Measurements from ENCODE around the gene CORO1C. TPM values are rescaled to one million over a fixed set of nuclear protein-coding genes. Genes with fewer than 3 reads are reported as not detected.

Gene CORO1C
- total RNA-seq, 1 donor from 2014 or later, result 307 TPM

DNA sequence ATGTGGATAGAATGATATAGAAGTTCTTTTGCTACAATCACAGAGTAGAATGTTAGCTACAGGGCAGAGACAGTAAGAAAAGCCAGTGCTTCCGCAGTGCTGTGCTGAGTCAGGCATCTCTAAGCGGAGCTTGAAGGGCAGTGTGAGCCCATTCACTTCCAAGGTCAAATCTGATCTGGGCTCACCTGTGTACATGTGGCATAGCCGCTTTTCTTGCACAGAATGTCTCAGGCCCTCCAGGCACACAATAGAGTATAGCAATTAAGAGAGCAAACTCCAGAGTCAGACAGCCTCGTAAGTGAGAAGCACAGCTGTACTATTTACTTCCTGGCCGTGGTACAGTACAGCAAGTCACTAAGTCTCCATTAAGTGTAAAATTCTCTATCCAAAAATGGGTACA is 26.8 kb downstream of the CORO1C start:
- Histone ChIP-seq H3K36me3 (peaks cover 14% of the 10 kb centered on the region), H3K27ac (no peak overlapping the region), H3K27me3 (ENCODE audit: low read depth) (no peaks in the 10 kb centered on the region), H3K4me3 (no peak overlapping the region), H3K9me3 (no peaks in the 10 kb centered on the region), H3K4me1 (peaks cover 53% of the 10 kb centered on the region)
- no peak for ATAC-seq
- TF ChIP-seq, protein P1, sequence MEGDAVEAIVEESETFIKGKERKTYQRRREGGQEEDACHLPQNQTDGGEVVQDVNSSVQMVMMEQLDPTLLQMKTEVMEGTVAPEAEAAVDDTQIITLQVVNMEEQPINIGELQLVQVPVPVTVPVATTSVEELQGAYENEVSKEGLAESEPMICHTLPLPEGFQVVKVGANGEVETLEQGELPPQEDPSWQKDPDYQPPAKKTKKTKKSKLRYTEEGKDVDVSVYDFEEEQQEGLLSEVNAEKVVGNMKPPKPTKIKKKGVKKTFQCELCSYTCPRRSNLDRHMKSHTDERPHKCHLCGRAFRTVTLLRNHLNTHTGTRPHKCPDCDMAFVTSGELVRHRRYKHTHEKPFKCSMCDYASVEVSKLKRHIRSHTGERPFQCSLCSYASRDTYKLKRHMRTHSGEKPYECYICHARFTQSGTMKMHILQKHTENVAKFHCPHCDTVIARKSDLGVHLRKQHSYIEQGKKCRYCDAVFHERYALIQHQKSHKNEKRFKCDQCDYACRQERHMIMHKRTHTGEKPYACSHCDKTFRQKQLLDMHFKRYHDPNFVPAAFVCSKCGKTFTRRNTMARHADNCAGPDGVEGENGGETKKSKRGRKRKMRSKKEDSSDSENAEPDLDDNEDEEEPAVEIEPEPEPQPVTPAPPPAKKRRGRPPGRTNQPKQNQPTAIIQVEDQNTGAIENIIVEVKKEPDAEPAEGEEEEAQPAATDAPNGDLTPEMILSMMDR (IDR thresholded peaks at IDR 0.05), result no peak
- DNase-seq, result no peak
- intact Hi-C loops (cut with DNase I), result no loop called here

DNA sequence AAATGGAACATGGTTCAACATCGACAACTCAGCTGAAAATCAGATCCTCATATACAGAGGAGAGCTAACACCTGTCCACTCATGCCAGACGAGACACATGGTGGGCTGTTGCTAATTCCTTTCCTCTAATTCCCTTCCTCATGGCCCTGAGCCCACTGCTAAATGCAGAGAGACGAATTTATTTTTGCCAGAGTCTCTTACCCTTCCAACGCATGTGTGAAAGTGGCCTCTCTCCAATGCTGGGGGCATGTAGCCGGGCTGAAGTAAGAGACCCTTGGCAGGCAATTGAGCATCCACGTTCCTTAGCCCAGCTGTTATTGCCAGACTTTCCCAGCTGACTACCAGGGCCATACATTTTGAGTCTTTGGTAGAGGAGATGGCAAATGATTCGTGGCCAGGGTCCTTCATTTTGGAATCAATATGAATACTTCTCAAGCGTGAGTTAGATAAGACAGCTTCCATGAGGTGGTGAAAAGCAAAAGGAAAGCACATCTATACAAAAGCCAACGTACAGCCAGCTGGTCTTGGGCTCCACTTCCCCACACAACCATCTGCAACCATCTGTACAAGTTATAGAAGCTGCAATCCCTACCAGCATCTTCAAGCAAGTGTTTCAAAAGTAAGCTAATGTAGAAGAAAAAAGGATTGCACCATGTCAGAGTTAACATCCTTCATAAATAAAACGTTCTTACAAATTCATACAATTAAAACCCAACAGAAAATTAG is 28.6 kb downstream of the CORO1C start:
- TF ChIP-seq, protein P1 (IDR thresholded peaks at IDR 0.05), result no peak
- Histone ChIP-seq H3K4me3 (no peak overlapping the region), H3K27me3 (ENCODE audit: low read depth) (no peaks in the 10 kb centered on the region), H3K4me1 (peaks cover 46% of the 10 kb centered on the region), H3K36me3 (peaks cover 27% of the 10 kb centered on the region), H3K9me3 (no peaks in the 10 kb centered on the region), H3K27ac (peak overlapping the region; percentile 61)
- DNase-seq, result no peak
- no peak for ATAC-seq
- intact Hi-C loops (cut with DNase I), result no loop called here

DNA sequence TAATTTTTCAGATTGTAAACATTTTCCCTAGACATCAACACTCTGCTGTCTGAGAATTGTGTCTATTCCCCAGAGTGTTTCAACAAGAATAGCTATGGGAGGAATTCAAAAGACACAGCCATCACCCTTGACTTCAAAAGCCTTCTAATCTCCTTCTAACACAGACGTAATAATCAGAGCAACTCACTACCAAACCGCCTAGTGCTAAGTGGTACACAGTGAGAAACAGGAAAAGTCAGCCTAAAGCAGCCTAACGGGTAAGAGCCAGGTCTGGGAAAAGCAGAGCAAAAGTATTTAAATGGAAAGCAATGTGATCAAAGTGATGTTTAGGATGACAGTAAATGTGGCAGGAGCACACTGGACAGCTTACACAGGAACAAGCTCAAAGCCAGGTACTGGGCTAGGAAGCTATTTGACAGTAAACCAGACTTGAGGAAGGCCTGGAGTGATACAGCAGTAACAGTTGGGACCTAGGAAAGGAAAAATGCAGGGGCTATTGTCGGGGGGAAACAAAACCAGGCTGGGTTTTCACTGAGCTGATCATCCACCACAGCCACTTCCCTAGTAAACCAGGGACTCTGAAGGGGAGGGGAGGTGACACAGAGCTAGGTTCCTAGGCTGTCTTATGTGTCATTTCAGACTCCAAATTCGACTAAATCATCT is 29.4 kb downstream of the CORO1C start:
- intact Hi-C loops (cut with DNase I), result no loop called here
- Histone ChIP-seq H3K4me1 (peaks cover 46% of the 10 kb centered on the region), H3K27ac (peak overlapping the region; percentile 61)

DNA sequence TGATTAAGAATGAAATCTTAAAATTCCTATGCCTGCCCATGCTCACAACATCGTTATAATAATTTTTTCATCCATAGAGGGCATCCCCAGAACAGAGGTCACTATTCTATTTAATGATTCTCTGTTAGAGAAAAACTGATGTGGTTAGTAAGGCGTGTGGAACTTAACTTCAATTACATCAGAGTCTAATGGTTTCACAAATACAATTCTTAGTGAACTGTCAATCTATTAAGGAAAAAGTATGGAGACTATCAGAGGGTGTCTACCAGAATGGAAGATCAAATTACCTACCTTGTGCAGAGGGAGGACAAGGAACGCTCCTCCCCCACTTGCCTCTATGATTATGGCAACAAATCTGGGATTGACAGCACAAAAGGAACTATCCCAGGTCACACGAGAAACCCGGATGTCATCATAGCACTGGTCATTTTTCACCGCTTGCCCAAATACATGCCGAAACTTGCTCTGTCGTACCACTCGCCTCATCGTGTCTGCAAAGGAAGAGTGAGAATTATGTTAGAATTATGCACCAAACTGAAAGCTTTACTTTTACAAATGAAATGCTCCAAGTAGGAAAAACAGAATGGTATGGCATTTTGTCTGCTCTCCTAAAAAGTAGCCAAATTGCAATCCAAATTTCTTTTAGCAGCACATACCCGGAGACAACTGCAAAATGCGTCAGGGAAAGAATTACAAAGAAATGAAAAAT is 30.3 kb downstream of the CORO1C start:
- Histone ChIP-seq H3K27ac (peak overlapping the region; percentile 61), H3K9me3 (no peaks in the 10 kb centered on the region), H3K27me3 (ENCODE audit: low read depth) (no peaks in the 10 kb centered on the region), H3K4me1 (peaks cover 55% of the 10 kb centered on the region), H3K36me3 (peaks cover 27% of the 10 kb centered on the region), H3K4me3 (peak overlapping the region; percentile 1)
- TF ChIP-seq, protein P1 (IDR thresholded peaks at IDR 0.05), result no peak
- ATAC-seq, result peak; percentile 44 to 48
- DNase-seq, result no peak
- intact Hi-C loops (cut with DNase I), result no loop called here

More for the DNA sequence above, 29.4 kb downstream of the CORO1C start:
- peak; percentile 70 to 77 for ATAC-seq
- TF ChIP-seq, protein P1 (IDR thresholded peaks at IDR 0.05), result no peak
- Histone ChIP-seq H3K36me3 (peaks cover 27% of the 10 kb centered on the region), H3K9me3 (no peaks in the 10 kb centered on the region), H3K27me3 (ENCODE audit: low read depth) (no peaks in the 10 kb centered on the region), H3K4me3 (no peak overlapping the region)
- DNase-seq, result no peak

DNA sequence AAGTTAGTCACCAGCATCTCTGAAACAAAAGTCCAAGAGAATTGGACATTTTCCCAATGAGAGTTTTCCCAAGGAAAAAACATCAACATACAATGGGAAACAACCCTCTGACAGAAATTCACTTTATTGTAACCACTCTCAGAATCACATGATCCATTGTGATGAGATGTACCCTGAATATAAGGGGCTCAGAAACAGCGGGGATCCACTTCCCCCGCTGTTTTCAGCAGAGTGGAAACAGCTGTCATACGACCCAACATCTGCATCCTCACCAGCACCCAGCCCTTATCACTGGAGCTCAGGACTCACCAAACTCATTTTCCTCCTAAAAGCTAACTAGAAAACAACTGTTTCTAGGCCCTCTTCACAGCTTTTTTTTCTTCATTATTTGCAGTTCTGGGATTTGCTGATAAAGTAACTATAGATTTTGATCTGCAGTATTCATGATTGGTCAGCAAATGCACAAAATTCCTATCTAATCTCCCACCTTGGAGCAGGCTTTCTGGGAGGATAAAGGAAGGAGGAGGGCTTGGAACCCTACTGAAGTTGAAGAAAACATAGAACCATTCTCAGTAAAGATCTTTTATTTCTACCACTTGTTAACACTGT is 31.3 kb downstream of the CORO1C start:
- DNase-seq (no peak), ATAC-seq (no peak)
- Histone ChIP-seq H3K27ac (peak overlapping the region; percentile 15), H3K27me3 (ENCODE audit: low read depth) (no peaks in the 10 kb centered on the region), H3K4me3 (no peak overlapping the region), H3K4me1 (peaks cover 59% of the 10 kb centered on the region), H3K36me3 (peaks cover 27% of the 10 kb centered on the region), H3K9me3 (no peaks in the 10 kb centered on the region)
- intact Hi-C loops (cut with DNase I), result no loop called here
- TF ChIP-seq, protein P1 (IDR thresholded peaks at IDR 0.05), result no peak

Measured in lower lobe of right lung (tissue), 2 donors.